Measurements from ENCODE around the gene LIMCH1. TPM values are rescaled to one million over a fixed set of nuclear protein-coding genes. Genes with fewer than 3 reads are reported as not detected.

The LIMCH1 gene
- total RNA-seq, 2 donors from 2014 or later = 3.1 to 5.8 TPM

DNA sequence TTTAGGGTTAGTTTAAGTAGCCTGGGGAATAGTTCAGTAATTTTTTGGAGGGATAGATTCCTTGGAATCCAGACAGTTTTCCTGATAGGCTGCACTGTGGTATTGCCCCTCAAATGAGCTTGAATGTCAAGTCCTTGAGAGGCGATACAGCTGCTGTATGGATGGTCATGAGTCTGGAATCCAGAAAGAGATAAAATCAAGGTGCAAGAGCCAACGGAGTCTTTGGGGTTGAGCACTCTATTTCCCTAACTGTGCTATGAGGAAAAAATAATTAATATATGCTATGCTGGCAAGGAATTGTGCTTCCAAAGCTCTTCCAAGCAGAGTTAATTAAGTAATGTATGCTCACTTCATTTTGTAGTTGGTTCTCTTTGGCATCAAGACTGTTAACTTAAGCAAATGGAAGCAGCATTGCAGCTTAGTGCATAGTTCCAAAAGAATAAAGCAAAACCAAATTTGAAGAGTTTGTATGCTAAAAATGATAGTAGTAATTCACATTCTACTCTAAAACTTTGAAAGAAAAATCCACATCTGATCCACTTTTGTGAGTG is 48.8 kb downstream of the LIMCH1 start:
- Mint-ChIP-seq H3K4me1 (peaks cover 1% of the 10 kb centered on the region), H3K4me3 (no peak overlapping the region), H3K36me3 (ENCODE audit: low read depth) (no peaks in the 10 kb centered on the region), H3K9me3 (peaks cover 10% of the 10 kb centered on the region), H3K27me3 (ENCODE audit: insufficient read depth) (peaks cover 9% of the 10 kb centered on the region), H3K27ac (no peak overlapping the region)
- no peaks in the 10 kb centered on the region for H3K27me3 ChIP-seq (ENCODE audit: control insufficient read depth, insufficient read depth, low read length, poor library complexity, severe bottlenecking)
- no peak overlapping the region for H3K9ac ChIP-seq (ENCODE audit: extremely low read depth, low read length, poor library complexity, severe bottlenecking)
- no peaks in the 10 kb centered on the region for H3K4me1 ChIP-seq (ENCODE audit: control insufficient read depth, insufficient read depth, low read length)
- 83 to 98% methylated on average over 1 to 2 of the region's 2 CpGs for WGBS, 2 experiments (ENCODE audit: insufficient coverage in 1 of 2, insufficient read length in 1 of 2)
- TF ChIP-seq, protein P1, sequence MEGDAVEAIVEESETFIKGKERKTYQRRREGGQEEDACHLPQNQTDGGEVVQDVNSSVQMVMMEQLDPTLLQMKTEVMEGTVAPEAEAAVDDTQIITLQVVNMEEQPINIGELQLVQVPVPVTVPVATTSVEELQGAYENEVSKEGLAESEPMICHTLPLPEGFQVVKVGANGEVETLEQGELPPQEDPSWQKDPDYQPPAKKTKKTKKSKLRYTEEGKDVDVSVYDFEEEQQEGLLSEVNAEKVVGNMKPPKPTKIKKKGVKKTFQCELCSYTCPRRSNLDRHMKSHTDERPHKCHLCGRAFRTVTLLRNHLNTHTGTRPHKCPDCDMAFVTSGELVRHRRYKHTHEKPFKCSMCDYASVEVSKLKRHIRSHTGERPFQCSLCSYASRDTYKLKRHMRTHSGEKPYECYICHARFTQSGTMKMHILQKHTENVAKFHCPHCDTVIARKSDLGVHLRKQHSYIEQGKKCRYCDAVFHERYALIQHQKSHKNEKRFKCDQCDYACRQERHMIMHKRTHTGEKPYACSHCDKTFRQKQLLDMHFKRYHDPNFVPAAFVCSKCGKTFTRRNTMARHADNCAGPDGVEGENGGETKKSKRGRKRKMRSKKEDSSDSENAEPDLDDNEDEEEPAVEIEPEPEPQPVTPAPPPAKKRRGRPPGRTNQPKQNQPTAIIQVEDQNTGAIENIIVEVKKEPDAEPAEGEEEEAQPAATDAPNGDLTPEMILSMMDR (conservative IDR thresholded peaks at IDR 0.05) = no peak
- no peak overlapping the region for H3K27ac ChIP-seq (ENCODE audit: low read depth, low read length)
- peaks cover 15% of the 10 kb centered on the region for H3K9me3 ChIP-seq (ENCODE audit: control insufficient read depth, low read length)
- no peak overlapping the region for H3K4me3 ChIP-seq (ENCODE audit: low read length)
- no peak for DNase-seq
- no peaks in the 10 kb centered on the region for H3K36me3 ChIP-seq (ENCODE audit: control insufficient read depth, insufficient read depth, low read length)

GRCh38 chr4:41587286-41587685 is 49.3 kb downstream of the LIMCH1 start:
- H3K4me1 ChIP-seq (ENCODE audit: control insufficient read depth, insufficient read depth, low read length) = no peaks in the 10 kb centered on the region
- TF ChIP-seq, protein P1 (conservative IDR thresholded peaks at IDR 0.05) = no peak
- no peak overlapping the region for H3K4me3 Mint-ChIP-seq

GRCh38 chr4:41590591-41590990 is 52.6 kb downstream of the LIMCH1 start:
- H3K9ac ChIP-seq (ENCODE audit: extremely low read depth, low read length, poor library complexity, severe bottlenecking) = no peak overlapping the region
- Mint-ChIP-seq H3K27ac (no peak overlapping the region), H3K27me3 (ENCODE audit: insufficient read depth) (peaks cover 12% of the 10 kb centered on the region), H3K4me1 (peaks cover 1% of the 10 kb centered on the region), H3K36me3 (ENCODE audit: low read depth) (no peaks in the 10 kb centered on the region), H3K4me3 (no peak overlapping the region), H3K9me3 (no peaks in the 10 kb centered on the region)
- no peak overlapping the region for H3K27ac ChIP-seq (ENCODE audit: low read depth, low read length)
- no peaks in the 10 kb centered on the region for H3K4me1 ChIP-seq (ENCODE audit: control insufficient read depth, insufficient read depth, low read length)
- H3K4me3 ChIP-seq (ENCODE audit: low read length) = no peak overlapping the region
- H3K9me3 ChIP-seq (ENCODE audit: control insufficient read depth, low read length) = no peaks in the 10 kb centered on the region
- H3K36me3 ChIP-seq (ENCODE audit: control insufficient read depth, insufficient read depth, low read length) = no peaks in the 10 kb centered on the region
- WGBS, 2 experiments (ENCODE audit: insufficient coverage in 1 of 2, insufficient read length in 1 of 2) = 79 to 86% methylated on average over 2 to 3 of the region's 3 CpGs
- H3K27me3 ChIP-seq (ENCODE audit: control insufficient read depth, insufficient read depth, low read length, poor library complexity, severe bottlenecking) = no peaks in the 10 kb centered on the region
- TF ChIP-seq, protein P1 (conservative IDR thresholded peaks at IDR 0.05) = no peak
- DNase-seq = no peak

More at GRCh38 chr4:41587286-41587685, 49.3 kb downstream of the LIMCH1 start:
- 89 to 90% methylated on average over 3 of the region's 3 CpGs for WGBS, 2 experiments (ENCODE audit: insufficient coverage in 1 of 2, insufficient read length in 1 of 2)
- H3K27ac Mint-ChIP-seq = no peak overlapping the region
- DNase-seq = no peak
- no peak overlapping the region for H3K9ac ChIP-seq (ENCODE audit: extremely low read depth, low read length, poor library complexity, severe bottlenecking)
- H3K9me3 ChIP-seq (ENCODE audit: control insufficient read depth, low read length) = peaks cover 15% of the 10 kb centered on the region
- peaks cover 1% of the 10 kb centered on the region for H3K4me1 Mint-ChIP-seq
- H3K27ac ChIP-seq (ENCODE audit: low read depth, low read length) = no peak overlapping the region
- peaks cover 10% of the 10 kb centered on the region for H3K9me3 Mint-ChIP-seq
- H3K27me3 ChIP-seq (ENCODE audit: control insufficient read depth, insufficient read depth, low read length, poor library complexity, severe bottlenecking) = no peaks in the 10 kb centered on the region
- no peak overlapping the region for H3K4me3 ChIP-seq (ENCODE audit: low read length)
- H3K36me3 ChIP-seq (ENCODE audit: control insufficient read depth, insufficient read depth, low read length) = no peaks in the 10 kb centered on the region
- no peaks in the 10 kb centered on the region for H3K36me3 Mint-ChIP-seq (ENCODE audit: low read depth)
- H3K27me3 Mint-ChIP-seq (ENCODE audit: insufficient read depth) = peaks cover 12% of the 10 kb centered on the region
